Spleen (tissue), 7 donors: ENCODE data around the gene COL23A1.

Experiments
- POLR2A ChIP-seq, 3 donors: fragments of 450-650 bp; IDR thresholded peaks; one replicate each; pipeline ENCODE4 v1.5.1; 2017; ENCODE audit warnings: antibody characterized with exemption in 3 of 3, mild to moderate bottlenecking in 1 of 3
- POLR2AphosphoS5 ChIP-seq, 3 donors: sonication (generic); formaldehyde crosslinking; IDR thresholded peaks; one replicate each; pipeline ENCODE4 v1.5.1; 2017; ENCODE audit warnings: antibody characterized with exemption in 3 of 3
- TF ChIP-seq, protein P1 (sequence below), 11 experiments: fragments of 200-600 bp in 7 of 11; fragments of 450-650 bp in 4 of 11; sonication (generic) in 4 of 11; IDR thresholded peaks in 8 of 11; conservative IDR thresholded peaks in 3 of 11; 1 replicate in 7 of 11; 2 replicates in 4 of 11; pipeline versions ENCODE4 v1.4.0 to v1.8.0; 2016 to 2021; ENCODE audit warnings: antibody characterized with exemption in 11 of 11, inconsistent platforms in 4 of 11, mild to moderate bottlenecking in 1 of 11
- donor health status: DM: no; HTN: no; CAD: no; lungs with moderate emphysema.
- donor health status: DM: no; HTN: no; CAD: no.
- donor health status: DM: no; HTN: no; CAD: no.

DNA sequence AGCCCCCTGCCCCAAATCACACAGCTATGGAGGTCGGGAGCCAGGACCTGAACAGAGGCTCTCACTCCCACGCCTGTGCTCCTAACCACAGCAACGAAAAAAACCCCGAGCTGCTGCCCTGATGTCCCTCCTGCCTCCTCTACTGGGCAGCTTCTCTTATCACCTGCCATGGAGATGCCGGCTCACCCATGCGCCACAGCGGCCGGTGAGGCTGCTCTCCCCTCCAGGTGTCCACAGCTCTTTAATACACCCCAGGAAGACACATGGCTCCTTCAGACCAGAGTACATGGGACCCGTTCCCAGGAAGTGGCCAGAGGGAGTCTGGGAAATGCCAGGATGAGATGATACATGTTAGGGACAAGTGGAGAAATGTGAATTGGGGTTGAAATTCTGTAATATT is 110.9 kb downstream of the COL23A1 start:
- TF ChIP-seq, protein P1, sequence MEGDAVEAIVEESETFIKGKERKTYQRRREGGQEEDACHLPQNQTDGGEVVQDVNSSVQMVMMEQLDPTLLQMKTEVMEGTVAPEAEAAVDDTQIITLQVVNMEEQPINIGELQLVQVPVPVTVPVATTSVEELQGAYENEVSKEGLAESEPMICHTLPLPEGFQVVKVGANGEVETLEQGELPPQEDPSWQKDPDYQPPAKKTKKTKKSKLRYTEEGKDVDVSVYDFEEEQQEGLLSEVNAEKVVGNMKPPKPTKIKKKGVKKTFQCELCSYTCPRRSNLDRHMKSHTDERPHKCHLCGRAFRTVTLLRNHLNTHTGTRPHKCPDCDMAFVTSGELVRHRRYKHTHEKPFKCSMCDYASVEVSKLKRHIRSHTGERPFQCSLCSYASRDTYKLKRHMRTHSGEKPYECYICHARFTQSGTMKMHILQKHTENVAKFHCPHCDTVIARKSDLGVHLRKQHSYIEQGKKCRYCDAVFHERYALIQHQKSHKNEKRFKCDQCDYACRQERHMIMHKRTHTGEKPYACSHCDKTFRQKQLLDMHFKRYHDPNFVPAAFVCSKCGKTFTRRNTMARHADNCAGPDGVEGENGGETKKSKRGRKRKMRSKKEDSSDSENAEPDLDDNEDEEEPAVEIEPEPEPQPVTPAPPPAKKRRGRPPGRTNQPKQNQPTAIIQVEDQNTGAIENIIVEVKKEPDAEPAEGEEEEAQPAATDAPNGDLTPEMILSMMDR (IDR thresholded peaks at IDR 0.05 in 8 of 11, conservative IDR thresholded peaks at IDR 0.05 in 3 of 11), result no peak
- TF ChIP-seq POLR2A (IDR thresholded peaks at IDR 0.05) (no peak), POLR2AphosphoS5 (IDR thresholded peaks at IDR 0.05) (no peak)
